Measurements from ENCODE around the gene TEN1. TPM values are rescaled to one million over a fixed set of nuclear protein-coding genes. Genes with fewer than 3 reads are reported as not detected.

Gene TEN1
- total RNA-seq, 1 experiment from 2014 or later = 15.3 TPM

DNA sequence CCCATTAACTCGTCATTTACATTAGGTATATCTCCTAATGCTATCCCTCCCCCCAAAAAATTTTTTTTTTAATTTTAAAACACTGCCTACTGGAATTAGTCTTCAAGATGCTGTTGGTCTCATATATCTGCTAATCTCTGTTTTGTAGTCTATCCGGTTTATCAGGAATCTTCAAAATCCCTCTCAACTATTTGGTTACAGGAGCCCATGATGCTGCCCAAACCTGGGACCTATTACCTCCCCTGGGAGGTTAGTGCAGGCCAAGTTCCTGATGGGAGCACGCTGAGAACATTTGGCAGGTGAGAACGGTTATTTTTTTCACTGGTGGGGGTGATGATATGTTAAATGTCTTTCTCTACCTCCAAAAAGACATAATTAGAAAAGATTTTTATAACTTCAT lies 6.9 kb downstream of the TEN1 start:
- Mint-ChIP-seq H3K9me3 (ENCODE audit: low read depth, unreplicated experiment) (no peaks in the 10 kb centered on the region), H3K27ac (ENCODE audit: unreplicated experiment) (no peak overlapping the region), H3K27me3 (ENCODE audit: unreplicated experiment) (no peaks in the 10 kb centered on the region), H3K36me3 (ENCODE audit: insufficient read depth, unreplicated experiment) (peaks cover 23% of the 10 kb centered on the region), H3K4me1 (ENCODE audit: low read depth, unreplicated experiment) (peaks cover 35% of the 10 kb centered on the region), H3K4me3 (ENCODE audit: low read depth, unreplicated experiment) (no peak overlapping the region)
- intact Hi-C loops (cut with micrococcal nuclease; ENCODE audit: unreplicated experiment) = no loop called here
- TF ChIP-seq, protein P1, sequence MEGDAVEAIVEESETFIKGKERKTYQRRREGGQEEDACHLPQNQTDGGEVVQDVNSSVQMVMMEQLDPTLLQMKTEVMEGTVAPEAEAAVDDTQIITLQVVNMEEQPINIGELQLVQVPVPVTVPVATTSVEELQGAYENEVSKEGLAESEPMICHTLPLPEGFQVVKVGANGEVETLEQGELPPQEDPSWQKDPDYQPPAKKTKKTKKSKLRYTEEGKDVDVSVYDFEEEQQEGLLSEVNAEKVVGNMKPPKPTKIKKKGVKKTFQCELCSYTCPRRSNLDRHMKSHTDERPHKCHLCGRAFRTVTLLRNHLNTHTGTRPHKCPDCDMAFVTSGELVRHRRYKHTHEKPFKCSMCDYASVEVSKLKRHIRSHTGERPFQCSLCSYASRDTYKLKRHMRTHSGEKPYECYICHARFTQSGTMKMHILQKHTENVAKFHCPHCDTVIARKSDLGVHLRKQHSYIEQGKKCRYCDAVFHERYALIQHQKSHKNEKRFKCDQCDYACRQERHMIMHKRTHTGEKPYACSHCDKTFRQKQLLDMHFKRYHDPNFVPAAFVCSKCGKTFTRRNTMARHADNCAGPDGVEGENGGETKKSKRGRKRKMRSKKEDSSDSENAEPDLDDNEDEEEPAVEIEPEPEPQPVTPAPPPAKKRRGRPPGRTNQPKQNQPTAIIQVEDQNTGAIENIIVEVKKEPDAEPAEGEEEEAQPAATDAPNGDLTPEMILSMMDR (IDR thresholded peaks at IDR 0.05; ENCODE audit: unreplicated experiment) = no peak
- no peak for DNase-seq
- CTCF ChIA-PET = no interaction called here
- BruUV-seq (replicated peaks) = no TSS peak

GRCh38 chr17:75987041-75987440 lies 8.0 kb downstream of the TEN1 start:
- peaks cover 25% of the 10 kb centered on the region for H3K4me1 Mint-ChIP-seq (ENCODE audit: low read depth, unreplicated experiment)
- no peaks in the 10 kb centered on the region for H3K27me3 Mint-ChIP-seq (ENCODE audit: unreplicated experiment)
- H3K36me3 Mint-ChIP-seq (ENCODE audit: insufficient read depth, unreplicated experiment) = peaks cover 16% of the 10 kb centered on the region
- TF ChIP-seq, protein P1 (IDR thresholded peaks at IDR 0.05; ENCODE audit: unreplicated experiment) = no peak
- no peaks in the 10 kb centered on the region for H3K9me3 Mint-ChIP-seq (ENCODE audit: low read depth, unreplicated experiment)
- BruUV-seq (replicated peaks) = no TSS peak
- intact Hi-C loops (cut with micrococcal nuclease; ENCODE audit: unreplicated experiment) = no loop called here
- CTCF ChIA-PET = no interaction called here
- H3K27ac Mint-ChIP-seq (ENCODE audit: unreplicated experiment) = no peak overlapping the region
- DNase-seq = no peak
- no peak overlapping the region for H3K4me3 Mint-ChIP-seq (ENCODE audit: low read depth, unreplicated experiment)

- BruUV-seq (replicated peaks) = no TSS peak
- intact Hi-C loops (cut with micrococcal nuclease; ENCODE audit: unreplicated experiment) = no loop called here
- Mint-ChIP-seq H3K4me1 (ENCODE audit: low read depth, unreplicated experiment) (peaks cover 11% of the 10 kb centered on the region), H3K27me3 (ENCODE audit: unreplicated experiment) (no peaks in the 10 kb centered on the region), H3K36me3 (ENCODE audit: insufficient read depth, unreplicated experiment) (peaks cover 23% of the 10 kb centered on the region), H3K27ac (ENCODE audit: unreplicated experiment) (no peak overlapping the region), H3K9me3 (ENCODE audit: low read depth, unreplicated experiment) (no peaks in the 10 kb centered on the region), H3K4me3 (ENCODE audit: low read depth, unreplicated experiment) (no peak overlapping the region)
- CTCF ChIA-PET = no interaction called here
- DNase-seq = no peak
- TF ChIP-seq, protein P1 (IDR thresholded peaks at IDR 0.05; ENCODE audit: unreplicated experiment) = no peak
These were observed 12.4 kb downstream of the TEN1 start for GRCh38 chr17:75991396-75991795.

DNA sequence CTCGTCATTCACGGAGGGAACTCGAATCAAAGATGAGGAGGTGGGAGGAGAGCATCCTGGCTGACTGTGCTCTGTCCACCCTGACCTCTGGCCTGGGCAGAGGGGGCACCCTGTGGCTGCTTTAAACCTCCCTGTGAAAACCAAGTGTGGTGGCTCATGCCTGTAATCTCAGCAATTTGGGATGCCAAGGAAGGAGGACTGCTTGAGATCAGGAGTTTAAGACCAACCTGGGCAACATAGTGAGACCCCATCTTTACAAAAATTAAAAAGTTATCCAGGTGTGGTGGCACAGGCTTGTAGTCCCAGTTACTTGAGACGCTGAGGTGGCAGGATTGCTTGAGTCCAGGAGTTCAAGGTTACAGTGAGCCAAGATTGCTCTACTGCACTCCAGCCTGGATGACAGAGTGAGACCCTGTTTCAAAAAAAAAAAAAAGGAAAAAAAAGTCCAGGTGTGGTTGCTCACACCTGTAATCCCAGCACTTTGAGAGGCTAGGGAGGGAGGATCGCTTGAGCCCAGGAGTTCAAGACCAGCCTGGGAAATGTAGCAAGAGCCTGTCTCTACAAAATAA lies 15.8 kb downstream of the TEN1 start:
- no peak overlapping the region for H3K27ac Mint-ChIP-seq (ENCODE audit: unreplicated experiment)
- peaks cover 27% of the 10 kb centered on the region for H3K36me3 Mint-ChIP-seq (ENCODE audit: insufficient read depth, unreplicated experiment)
- no peak overlapping the region for H3K4me3 Mint-ChIP-seq (ENCODE audit: low read depth, unreplicated experiment)
- DNase-seq = no peak
- BruUV-seq (replicated peaks) = no TSS peak
- peaks cover 33% of the 10 kb centered on the region for H3K4me1 Mint-ChIP-seq (ENCODE audit: low read depth, unreplicated experiment)
- TF ChIP-seq, protein P1 (IDR thresholded peaks at IDR 0.05; ENCODE audit: unreplicated experiment) = no peak
- H3K9me3 Mint-ChIP-seq (ENCODE audit: low read depth, unreplicated experiment) = no peaks in the 10 kb centered on the region
- CTCF ChIA-PET = no interaction called here
- intact Hi-C loops (cut with micrococcal nuclease; ENCODE audit: unreplicated experiment) = no loop called here
- H3K27me3 Mint-ChIP-seq (ENCODE audit: unreplicated experiment) = no peaks in the 10 kb centered on the region
